Mucosa of rectum (tissue), 2 donors: ENCODE data around the gene PIP5K1B.

Experiments used
- H3K27ac ChIP-seq, 2 donors: one replicate each; pipeline ENCODE4 v1.7.0; 2013; ENCODE audit warnings: inconsistent platforms in 2 of 2, low read depth in 2 of 2, low read length in 2 of 2
- H3K27me3 ChIP-seq, 2 donors: one replicate each; pipeline ENCODE4 v1.7.0; 2013; ENCODE audit warnings: low read length in 2 of 2; ENCODE audit not compliant: control insufficient read depth in 2 of 2, insufficient read depth in 2 of 2
- H3K36me3 ChIP-seq, 2 donors: one replicate each; pipeline ENCODE4 v1.7.0; 2013; ENCODE audit warnings: low read length in 2 of 2; ENCODE audit not compliant: control insufficient read depth in 2 of 2, insufficient read depth in 2 of 2
- H3K4me1 ChIP-seq, 2 donors: one replicate each; pipeline ENCODE4 v1.7.0; 2013; ENCODE audit warnings: low read length in 2 of 2, mild to moderate bottlenecking in 1 of 2; ENCODE audit not compliant: control insufficient read depth in 2 of 2, insufficient read depth in 2 of 2
- H3K4me3 ChIP-seq, 2 donors: one replicate each; pipeline ENCODE4 v1.7.0; 2013; ENCODE audit warnings: low read length in 2 of 2
- H3K9ac ChIP-seq, 2 donors: one replicate each; pipeline ENCODE4 v1.7.0; 2013; ENCODE audit warnings: low read length in 2 of 2, low read depth in 1 of 2, mild to moderate bottlenecking in 1 of 2
- H3K9me3 ChIP-seq, 2 donors: one replicate each; pipeline ENCODE4 v1.7.0; 2013; ENCODE audit warnings: low read length in 2 of 2; ENCODE audit not compliant: control insufficient read depth in 2 of 2
- donor health status: healthy.
- donor health status: Normal muscosa, but diverticular disease.

Gene PIP5K1B

GRCh38 chr9:68704814-68705530, at the start of gene PIP5K1B:
TSS of gene PIP5K1B (plus strand) at chr9:68705240. CDS start at chr9:68822615, 117,375 bp downstream.
- H3K9ac ChIP-seq = peak within 1 kb of the TSS; percentile 90 to 91
- peaks cover 7 to 20% of the 10 kb centered on the region in 2 donors for H3K4me1 ChIP-seq
- peaks cover 0 to 3% of the 10 kb centered on the region in 2 donors for H3K27me3 ChIP-seq
- H3K36me3 ChIP-seq = no peaks in the 10 kb centered on the region
- peak within 1 kb of the TSS; percentile 85 to 96 for H3K4me3 ChIP-seq
- H3K27ac ChIP-seq = peak within 1 kb of the TSS; percentile 87 to 93
- H3K9me3 ChIP-seq = no peaks in the 10 kb centered on the region

- H3K9me3 ChIP-seq = no peaks in the 10 kb centered on the region
- H3K9ac ChIP-seq = no peak overlapping the region
- H3K36me3 ChIP-seq = no peaks in the 10 kb centered on the region
- no peaks in the 10 kb centered on the region for H3K4me1 ChIP-seq
- no peak overlapping the region for H3K4me3 ChIP-seq
- H3K27me3 ChIP-seq = no peaks in the 10 kb centered on the region
- H3K27ac ChIP-seq = no peak overlapping the region
Measured at GRCh38 chr9:68664036-68664435, 41.0 kb upstream of the PIP5K1B start.

- Histone ChIP-seq H3K4me1 (no peaks in the 10 kb centered on the region), H3K36me3 (no peaks in the 10 kb centered on the region), H3K4me3 (no peak overlapping the region), H3K27me3 (no peaks in the 10 kb centered on the region), H3K9ac (no peak overlapping the region), H3K9me3 (no peaks in the 10 kb centered on the region), H3K27ac (no peak overlapping the region)
Measured at GRCh38 chr9:68668127-68668526, 36.9 kb upstream of the PIP5K1B start.

GRCh38 chr9:68669218-68669617, 35.8 kb upstream of the PIP5K1B start:
- Histone ChIP-seq H3K36me3 (no peaks in the 10 kb centered on the region), H3K9me3 (no peaks in the 10 kb centered on the region), H3K27ac (no peak overlapping the region), H3K9ac (no peak overlapping the region), H3K27me3 (no peaks in the 10 kb centered on the region), H3K4me1 (no peaks in the 10 kb centered on the region), H3K4me3 (no peak overlapping the region)

GRCh38 chr9:68672215-68672614, 32.8 kb upstream of the PIP5K1B start:
- H3K27ac ChIP-seq = no peak overlapping the region
- H3K9ac ChIP-seq = no peak overlapping the region
- H3K4me3 ChIP-seq = no peak overlapping the region
- no peaks in the 10 kb centered on the region for H3K36me3 ChIP-seq
- H3K9me3 ChIP-seq = no peaks in the 10 kb centered on the region
- no peaks in the 10 kb centered on the region for H3K4me1 ChIP-seq
- no peaks in the 10 kb centered on the region for H3K27me3 ChIP-seq

GRCh38 chr9:68672625-68673024, 32.4 kb upstream of the PIP5K1B start:
- Histone ChIP-seq H3K36me3 (no peaks in the 10 kb centered on the region), H3K9me3 (no peaks in the 10 kb centered on the region), H3K4me3 (no peak overlapping the region), H3K4me1 (no peaks in the 10 kb centered on the region), H3K9ac (no peak overlapping the region), H3K27me3 (no peaks in the 10 kb centered on the region), H3K27ac (no peak overlapping the region)

GRCh38 chr9:68678430-68678829, 26.6 kb upstream of the PIP5K1B start:
- Histone ChIP-seq H3K9ac (no peak overlapping the region), H3K27me3 (no peaks in the 10 kb centered on the region), H3K36me3 (no peaks in the 10 kb centered on the region), H3K4me3 (no peak overlapping the region), H3K9me3 (no peaks in the 10 kb centered on the region), H3K4me1 (no peaks in the 10 kb centered on the region), H3K27ac (no peak overlapping the region)

- Histone ChIP-seq H3K27me3 (no peaks in the 10 kb centered on the region), H3K9ac (no peak overlapping the region), H3K4me3 (no peak overlapping the region), H3K36me3 (no peaks in the 10 kb centered on the region), H3K27ac (no peak overlapping the region), H3K4me1 (peaks cover 0 to 2% of the 10 kb centered on the region in 2 donors), H3K9me3 (no peaks in the 10 kb centered on the region)
Measured at GRCh38 chr9:68683433-68683832, 21.6 kb upstream of the PIP5K1B start.

GRCh38 chr9:68685213-68685612, 19.8 kb upstream of the PIP5K1B start:
- no peaks in the 10 kb centered on the region for H3K36me3 ChIP-seq
- no peak overlapping the region for H3K9ac ChIP-seq
- H3K4me3 ChIP-seq = no peak overlapping the region
- no peaks in the 10 kb centered on the region for H3K9me3 ChIP-seq
- no peaks in the 10 kb centered on the region for H3K27me3 ChIP-seq
- H3K27ac ChIP-seq = no peak overlapping the region
- peaks cover 0 to 2% of the 10 kb centered on the region in 2 donors for H3K4me1 ChIP-seq

GRCh38 chr9:68685770-68686169, 19.3 kb upstream of the PIP5K1B start:
- Histone ChIP-seq H3K36me3 (no peaks in the 10 kb centered on the region), H3K9ac (no peak overlapping the region), H3K27me3 (no peaks in the 10 kb centered on the region), H3K9me3 (no peaks in the 10 kb centered on the region), H3K4me3 (no peak overlapping the region), H3K27ac (no peak overlapping the region), H3K4me1 (peaks cover 0 to 2% of the 10 kb centered on the region in 2 donors)
